Measurements from ENCODE around the gene NAA80.
A peak's percentile ranks its signal among the peaks of the same experiment; 100 is the strongest.

Gene NAA80

GRCh38 chr3:50258029-50258680, 41.0 kb downstream of the NAA80 start:
- DNase-seq (ENCODE audit: low read depth, low spot score), result no peak

- no peak for DNase-seq (ENCODE audit: low read depth, low spot score)
Observed at GRCh38 chr3:50256978-50257890, 42.0 kb downstream of the NAA80 start.

GRCh38 chr3:50255251-50255615, 44.0 kb downstream of the NAA80 start:
- no peak for DNase-seq (ENCODE audit: low read depth, low spot score)

GRCh38 chr3:50254577-50255250, 44.5 kb downstream of the NAA80 start:
- no peak for DNase-seq (ENCODE audit: low read depth, low spot score)

DNA sequence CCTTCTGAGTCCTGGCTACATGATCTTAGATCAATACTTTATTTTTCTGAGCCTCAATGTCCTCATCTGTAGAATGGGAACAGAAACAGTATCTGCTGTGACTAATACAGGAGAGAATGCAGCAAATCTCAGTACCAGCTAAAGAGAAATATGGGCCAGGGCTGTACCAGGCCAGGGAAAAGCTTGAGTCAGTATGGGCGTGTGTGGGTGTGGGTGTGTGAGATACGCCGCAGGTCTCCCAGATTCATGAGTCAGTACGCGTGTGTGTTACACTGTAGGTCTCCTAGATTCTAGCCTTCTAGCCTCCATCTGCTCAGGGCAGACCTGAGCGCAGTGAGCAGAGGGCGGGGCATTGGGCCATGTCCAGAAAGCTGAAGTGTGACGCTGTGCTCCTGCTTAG, 48.0 kb downstream of the NAA80 start:
- no peak for DNase-seq (ENCODE audit: low read depth, low spot score)

DNA sequence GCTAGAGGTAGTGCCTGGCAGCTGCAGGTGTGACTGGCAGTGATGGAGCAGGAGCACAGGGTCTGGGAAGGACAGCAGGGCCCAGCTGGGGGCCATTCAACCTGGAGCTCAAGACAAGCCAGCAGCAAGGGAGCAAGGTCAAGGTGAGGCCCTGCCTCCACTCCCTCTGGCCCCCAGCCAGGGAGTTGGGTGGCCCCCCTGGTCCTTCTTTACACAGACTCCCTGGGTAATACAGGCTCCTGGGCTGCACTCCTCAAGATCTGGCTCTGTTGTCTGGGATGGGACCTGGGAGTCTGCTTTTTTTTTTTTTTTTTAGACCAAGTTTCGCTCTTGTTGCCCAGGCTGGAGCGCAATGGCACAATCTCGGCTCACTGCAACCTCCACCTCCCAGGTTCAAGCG, 48.7 kb downstream of the NAA80 start:
- no peak for DNase-seq (ENCODE audit: low read depth, low spot score)

DNA sequence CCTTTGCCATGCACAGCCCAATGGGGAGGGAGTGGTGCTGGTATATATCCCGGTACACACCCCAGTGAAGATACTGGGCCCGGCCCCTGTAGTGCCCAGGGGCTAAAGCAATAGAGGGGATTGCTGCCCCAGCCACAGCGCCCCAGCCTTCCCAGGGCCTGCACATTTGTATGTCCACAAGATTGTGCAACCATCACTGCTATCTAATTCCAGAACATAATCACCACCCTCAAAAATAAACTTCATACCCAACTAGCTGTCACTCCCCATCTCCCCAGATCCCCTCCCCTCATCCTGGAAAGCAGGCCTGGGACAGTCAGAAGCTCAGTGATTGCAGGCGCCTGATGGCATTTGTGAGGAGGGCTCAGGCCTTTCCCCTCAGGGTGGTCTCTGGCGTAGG, 49.7 kb downstream of the NAA80 start:
- no peak for DNase-seq (ENCODE audit: low read depth, low spot score)

GRCh38 chr3:50248387-50248786, 50.8 kb downstream of the NAA80 start:
- no peak for DNase-seq (ENCODE audit: low read depth, low spot score)

DNA sequence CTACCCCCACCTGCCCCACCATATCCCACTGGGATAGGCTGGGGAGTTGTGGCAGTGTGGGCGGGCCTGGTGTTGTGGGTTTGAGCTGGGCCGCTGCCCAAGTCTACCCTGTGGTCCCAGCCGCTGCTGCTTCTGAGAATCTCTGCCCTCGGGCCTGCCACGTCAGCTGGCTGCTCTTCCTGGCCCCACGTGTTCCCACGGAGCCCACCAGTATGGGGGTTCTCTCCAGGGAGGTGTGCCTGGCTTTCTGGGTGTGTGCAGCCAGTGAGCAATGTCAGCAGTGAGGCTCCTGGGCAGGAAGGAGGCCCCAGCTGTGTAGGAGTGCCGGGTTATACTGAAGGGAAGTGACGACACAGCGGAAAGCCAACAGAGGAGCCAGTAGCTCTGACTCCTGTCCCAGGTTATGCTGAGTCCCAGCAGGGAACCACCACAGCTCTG, 52.7 kb downstream of the NAA80 start:
- peak; percentile 82 for DNase-seq (ENCODE audit: low read depth, low spot score)
